ENCODE results near the gene MYO10. TPM values are rescaled to one million over a fixed set of nuclear protein-coding genes. Genes with fewer than 3 reads are reported as not detected.

MYO10 gene
- total RNA-seq, 1 donor from 2014 or later, result 80.2 TPM

DNA sequence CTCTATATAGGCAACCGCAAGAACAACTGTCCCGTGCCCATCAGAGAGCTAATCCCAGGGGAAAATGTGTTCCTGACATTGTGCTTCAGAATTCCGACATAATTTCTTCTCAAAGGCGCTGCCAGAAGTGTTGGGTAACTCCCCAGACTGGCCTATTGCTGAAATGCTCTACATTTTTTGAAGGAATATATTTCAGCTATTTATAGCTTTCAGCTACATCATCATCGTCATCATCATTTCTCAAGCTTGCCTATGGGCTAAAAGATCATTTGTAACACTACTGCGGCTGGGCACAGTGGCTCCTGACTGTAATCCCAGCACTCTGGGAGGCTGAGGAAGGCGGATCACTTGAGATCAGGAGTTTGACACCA is 49.7 kb downstream of the MYO10 start:
- Mint-ChIP-seq H3K9me3 (ENCODE audit: unreplicated experiment) (peaks cover 2% of the 10 kb centered on the region), H3K4me1 (ENCODE audit: low read depth, unreplicated experiment) (peaks cover 35% of the 10 kb centered on the region), H3K36me3 (ENCODE audit: low read depth, unreplicated experiment) (peaks cover 4% of the 10 kb centered on the region), H3K27ac (ENCODE audit: unreplicated experiment) (peak overlapping the region; percentile 66), H3K4me3 (ENCODE audit: unreplicated experiment) (no peak overlapping the region), H3K27me3 (ENCODE audit: low read depth, unreplicated experiment) (no peaks in the 10 kb centered on the region)
- no peak for TF ChIP-seq EZH2 (IDR thresholded peaks at IDR 0.05; ENCODE audit: insufficient read depth, low read length)
- TF ChIP-seq, protein P1, sequence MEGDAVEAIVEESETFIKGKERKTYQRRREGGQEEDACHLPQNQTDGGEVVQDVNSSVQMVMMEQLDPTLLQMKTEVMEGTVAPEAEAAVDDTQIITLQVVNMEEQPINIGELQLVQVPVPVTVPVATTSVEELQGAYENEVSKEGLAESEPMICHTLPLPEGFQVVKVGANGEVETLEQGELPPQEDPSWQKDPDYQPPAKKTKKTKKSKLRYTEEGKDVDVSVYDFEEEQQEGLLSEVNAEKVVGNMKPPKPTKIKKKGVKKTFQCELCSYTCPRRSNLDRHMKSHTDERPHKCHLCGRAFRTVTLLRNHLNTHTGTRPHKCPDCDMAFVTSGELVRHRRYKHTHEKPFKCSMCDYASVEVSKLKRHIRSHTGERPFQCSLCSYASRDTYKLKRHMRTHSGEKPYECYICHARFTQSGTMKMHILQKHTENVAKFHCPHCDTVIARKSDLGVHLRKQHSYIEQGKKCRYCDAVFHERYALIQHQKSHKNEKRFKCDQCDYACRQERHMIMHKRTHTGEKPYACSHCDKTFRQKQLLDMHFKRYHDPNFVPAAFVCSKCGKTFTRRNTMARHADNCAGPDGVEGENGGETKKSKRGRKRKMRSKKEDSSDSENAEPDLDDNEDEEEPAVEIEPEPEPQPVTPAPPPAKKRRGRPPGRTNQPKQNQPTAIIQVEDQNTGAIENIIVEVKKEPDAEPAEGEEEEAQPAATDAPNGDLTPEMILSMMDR (IDR thresholded peaks at IDR 0.05; ENCODE audit: insufficient read depth, low read depth, low read length), result no peak
- Histone ChIP-seq H3K27ac (ENCODE audit: low read depth, low read length) (peak overlapping the region; percentile 59), H3K9ac (ENCODE audit: low read length) (peak overlapping the region; percentile 31), H3K4me3 (ENCODE audit: insufficient read depth, low read depth, low read length) (no peak overlapping the region), H3K4me2 (ENCODE audit: low read length) (peak overlapping the region; percentile 30), H3K4me1 (ENCODE audit: insufficient read depth, low read length) (peaks cover 19% of the 10 kb centered on the region), H3K9me3 (ENCODE audit: insufficient read depth, low read depth, low read length) (no peaks in the 10 kb centered on the region), H3K79me2 (ENCODE audit: insufficient read depth, low read length) (peaks cover 99% of the 10 kb centered on the region), H3K36me3 (ENCODE audit: insufficient read depth, low read length) (no peaks in the 10 kb centered on the region), H4K20me1 (ENCODE audit: insufficient read depth, low read length) (peaks cover 96% of the 10 kb centered on the region), H3K27me3 (ENCODE audit: insufficient read depth, low read length) (no peaks in the 10 kb centered on the region), H2AFZ (ENCODE audit: low read depth, low read length) (no peak overlapping the region)
- FAIRE-seq (no peak), DNase-seq (ENCODE audit: low read depth) (peak; percentile 83)

DNA sequence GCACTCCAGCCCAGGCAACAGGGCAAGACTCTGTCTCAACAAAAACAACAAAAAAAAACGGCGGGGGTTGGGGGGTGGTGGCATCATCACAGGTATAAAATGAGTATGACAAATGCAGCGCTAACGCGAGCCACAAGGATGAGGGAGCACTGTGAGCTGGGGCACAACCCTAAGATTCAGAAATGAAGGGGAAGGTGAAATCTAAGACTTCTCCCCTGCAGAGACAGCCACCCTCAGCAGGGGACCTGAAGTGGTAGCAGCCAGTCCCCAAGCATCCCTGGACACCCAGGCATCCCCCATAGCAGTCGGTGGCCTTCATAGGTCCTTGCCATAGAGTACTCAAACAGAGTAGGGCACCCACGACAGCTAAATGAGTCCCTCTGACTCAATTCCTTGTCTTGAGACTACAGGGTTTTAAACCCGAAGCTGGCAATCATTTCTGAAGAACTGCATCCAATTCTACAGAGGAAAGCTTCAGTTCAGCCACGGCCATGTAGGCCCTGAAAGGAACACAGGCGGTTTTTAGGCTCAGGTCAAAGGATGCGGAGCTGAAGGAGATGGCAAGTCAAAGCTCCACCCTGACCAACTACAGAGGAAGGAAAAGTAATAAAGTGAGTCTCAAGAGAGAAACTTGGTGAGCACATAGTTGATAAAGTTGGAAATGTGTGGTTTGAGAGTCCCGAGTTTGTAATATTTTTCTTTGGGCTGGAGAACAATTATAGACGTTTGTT is 50.3 kb downstream of the MYO10 start:
- no peak overlapping the region for H2AFZ ChIP-seq (ENCODE audit: low read depth, low read length)
- peak overlapping the region; percentile 28 for H3K4me2 ChIP-seq (ENCODE audit: low read length)
- H3K27ac ChIP-seq (ENCODE audit: low read depth, low read length), result peak overlapping the region; percentile 59
- no peaks in the 10 kb centered on the region for H3K27me3 ChIP-seq (ENCODE audit: insufficient read depth, low read length)
- Mint-ChIP-seq H3K4me3 (ENCODE audit: unreplicated experiment) (no peak overlapping the region), H3K36me3 (ENCODE audit: low read depth, unreplicated experiment) (peaks cover 4% of the 10 kb centered on the region), H3K4me1 (ENCODE audit: low read depth, unreplicated experiment) (peaks cover 35% of the 10 kb centered on the region), H3K27me3 (ENCODE audit: low read depth, unreplicated experiment) (no peaks in the 10 kb centered on the region), H3K27ac (ENCODE audit: unreplicated experiment) (no peak overlapping the region), H3K9me3 (ENCODE audit: unreplicated experiment) (peaks cover 2% of the 10 kb centered on the region)
- TF ChIP-seq EZH2 (IDR thresholded peaks at IDR 0.05; ENCODE audit: insufficient read depth, low read length), result no peak
- no peaks in the 10 kb centered on the region for H3K36me3 ChIP-seq (ENCODE audit: insufficient read depth, low read length)
- no peak for DNase-seq (ENCODE audit: low read depth)
- H3K4me3 ChIP-seq (ENCODE audit: insufficient read depth, low read depth, low read length), result no peak overlapping the region
- FAIRE-seq, result no peak
- peaks cover 19% of the 10 kb centered on the region for H3K4me1 ChIP-seq (ENCODE audit: insufficient read depth, low read length)
- peak overlapping the region; percentile 31 for H3K9ac ChIP-seq (ENCODE audit: low read length)
- H4K20me1 ChIP-seq (ENCODE audit: insufficient read depth, low read length), result peaks cover 96% of the 10 kb centered on the region
- peaks cover 99% of the 10 kb centered on the region for H3K79me2 ChIP-seq (ENCODE audit: insufficient read depth, low read length)
- no peaks in the 10 kb centered on the region for H3K9me3 ChIP-seq (ENCODE audit: insufficient read depth, low read depth, low read length)

DNA sequence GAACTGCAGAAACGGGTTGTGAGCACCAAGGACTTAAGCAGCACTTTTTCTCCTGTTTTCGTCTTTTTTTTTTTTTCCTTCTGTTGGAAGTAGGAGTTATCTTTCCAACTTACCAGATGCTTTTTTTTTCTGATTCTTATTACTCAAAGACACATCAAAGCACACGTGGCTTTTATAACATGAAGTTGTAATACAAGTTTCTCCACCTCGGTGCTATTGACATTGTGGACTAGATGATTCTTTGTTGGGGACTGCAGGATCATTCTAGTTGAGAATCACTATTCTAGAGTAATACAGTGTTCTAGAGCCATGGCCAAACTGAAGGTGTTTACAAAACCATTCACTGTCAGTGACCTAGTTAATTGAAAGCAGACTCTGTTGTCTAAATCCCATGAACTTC is 51.5 kb downstream of the MYO10 start:
- no peaks in the 10 kb centered on the region for H3K36me3 ChIP-seq (ENCODE audit: insufficient read depth, low read length)
- FAIRE-seq (no peak), DNase-seq (ENCODE audit: low read depth) (no peak)
- peaks cover 15% of the 10 kb centered on the region for H3K4me1 ChIP-seq (ENCODE audit: insufficient read depth, low read length)
- Mint-ChIP-seq H3K9me3 (ENCODE audit: unreplicated experiment) (peaks cover 2% of the 10 kb centered on the region), H3K4me3 (ENCODE audit: unreplicated experiment) (no peak overlapping the region), H3K27me3 (ENCODE audit: low read depth, unreplicated experiment) (no peaks in the 10 kb centered on the region), H3K36me3 (ENCODE audit: low read depth, unreplicated experiment) (peaks cover 4% of the 10 kb centered on the region), H3K27ac (ENCODE audit: unreplicated experiment) (no peak overlapping the region), H3K4me1 (ENCODE audit: low read depth, unreplicated experiment) (peaks cover 31% of the 10 kb centered on the region)
- no peak overlapping the region for H3K4me3 ChIP-seq (ENCODE audit: insufficient read depth, low read depth, low read length)
- H3K27me3 ChIP-seq (ENCODE audit: insufficient read depth, low read length), result no peaks in the 10 kb centered on the region
- TF ChIP-seq, protein P1 (IDR thresholded peaks at IDR 0.05; ENCODE audit: insufficient read depth, low read depth, low read length), result no peak
- no peak for TF ChIP-seq EZH2 (IDR thresholded peaks at IDR 0.05; ENCODE audit: insufficient read depth, low read length)
- no peaks in the 10 kb centered on the region for H3K9me3 ChIP-seq (ENCODE audit: insufficient read depth, low read depth, low read length)
- peaks cover 96% of the 10 kb centered on the region for H4K20me1 ChIP-seq (ENCODE audit: insufficient read depth, low read length)
- no peak overlapping the region for H3K4me2 ChIP-seq (ENCODE audit: low read length)
- no peak overlapping the region for H3K9ac ChIP-seq (ENCODE audit: low read length)
- no peak overlapping the region for H2AFZ ChIP-seq (ENCODE audit: low read depth, low read length)
- peaks cover 99% of the 10 kb centered on the region for H3K79me2 ChIP-seq (ENCODE audit: insufficient read depth, low read length)
- H3K27ac ChIP-seq (ENCODE audit: low read depth, low read length), result no peak overlapping the region
